ENCODE data around the gene KIAA0753. TPM values are rescaled to one million over a fixed set of nuclear protein-coding genes. Genes with fewer than 3 reads are reported as not detected.
"Not testable (repeated sequence)": the region's sequence is repeated elsewhere in the genome, so short reads cannot be mapped to it uniquely, and the experiment has no call there.

KIAA0753 gene
- total RNA-seq, 4 donors from 2014 or later: 14.7 to 36.3 (median 23.3) TPM

DNA sequence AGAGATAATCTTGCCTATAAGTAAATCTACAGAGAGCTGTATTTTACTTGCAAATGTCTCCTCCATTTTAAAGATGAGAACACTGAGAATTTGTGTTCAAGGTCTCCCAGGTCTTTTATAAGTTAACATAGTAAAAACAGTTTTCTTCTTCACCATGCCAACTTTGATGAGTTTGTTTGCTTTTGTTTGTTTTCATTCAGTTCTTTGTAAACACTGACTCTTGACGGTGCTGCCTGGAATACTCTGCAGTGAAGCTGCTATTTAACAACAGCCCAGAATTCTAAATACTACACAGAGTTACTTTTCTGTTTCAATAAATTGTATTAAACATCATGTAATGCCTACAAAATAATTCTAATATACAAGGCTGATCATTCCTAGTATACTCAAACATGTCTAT lies 42.8 kb downstream of the KIAA0753 start:
- H3K27me3 ChIP-seq: no peaks in the 10 kb centered on the region
- no peaks in the 10 kb centered on the region for H3K9me3 ChIP-seq
- H3K27ac ChIP-seq: no peak overlapping the region
- DNase-seq: no peak
- peaks cover 0 to 57% (median 0%) of the 10 kb centered on the region in 3 donors for H3K36me3 ChIP-seq
- no peak overlapping the region for H3K4me3 ChIP-seq
- H3K4me1 ChIP-seq: peaks cover 0 to 17% (median 0%) of the 10 kb centered on the region in 4 donors
- TF ChIP-seq, protein P1, sequence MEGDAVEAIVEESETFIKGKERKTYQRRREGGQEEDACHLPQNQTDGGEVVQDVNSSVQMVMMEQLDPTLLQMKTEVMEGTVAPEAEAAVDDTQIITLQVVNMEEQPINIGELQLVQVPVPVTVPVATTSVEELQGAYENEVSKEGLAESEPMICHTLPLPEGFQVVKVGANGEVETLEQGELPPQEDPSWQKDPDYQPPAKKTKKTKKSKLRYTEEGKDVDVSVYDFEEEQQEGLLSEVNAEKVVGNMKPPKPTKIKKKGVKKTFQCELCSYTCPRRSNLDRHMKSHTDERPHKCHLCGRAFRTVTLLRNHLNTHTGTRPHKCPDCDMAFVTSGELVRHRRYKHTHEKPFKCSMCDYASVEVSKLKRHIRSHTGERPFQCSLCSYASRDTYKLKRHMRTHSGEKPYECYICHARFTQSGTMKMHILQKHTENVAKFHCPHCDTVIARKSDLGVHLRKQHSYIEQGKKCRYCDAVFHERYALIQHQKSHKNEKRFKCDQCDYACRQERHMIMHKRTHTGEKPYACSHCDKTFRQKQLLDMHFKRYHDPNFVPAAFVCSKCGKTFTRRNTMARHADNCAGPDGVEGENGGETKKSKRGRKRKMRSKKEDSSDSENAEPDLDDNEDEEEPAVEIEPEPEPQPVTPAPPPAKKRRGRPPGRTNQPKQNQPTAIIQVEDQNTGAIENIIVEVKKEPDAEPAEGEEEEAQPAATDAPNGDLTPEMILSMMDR (IDR thresholded peaks at IDR 0.05): no peak
- no peak for TF ChIP-seq POLR2A (IDR thresholded peaks at IDR 0.05)

DNA sequence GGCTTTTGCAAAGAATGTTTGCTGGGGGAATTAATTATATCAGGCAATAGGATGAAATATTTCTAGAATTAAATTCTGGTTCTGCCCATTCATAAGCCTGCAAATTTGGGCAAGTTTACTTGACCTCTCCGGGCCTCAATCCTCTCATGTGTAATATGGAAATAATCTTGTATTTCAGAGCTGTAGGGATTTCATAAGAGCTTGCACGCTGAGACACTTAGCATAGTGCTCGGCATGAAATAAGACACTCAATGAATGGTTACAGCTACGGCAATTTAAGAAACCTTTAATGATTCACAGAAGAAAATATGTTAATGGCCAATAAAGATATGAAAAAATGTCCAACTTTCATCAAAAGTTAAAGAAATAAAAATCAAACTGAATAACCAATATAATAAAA lies 43.6 kb downstream of the KIAA0753 start:
- no peak for TF ChIP-seq POLR2A (IDR thresholded peaks at IDR 0.05)
- TF ChIP-seq, protein P1 (IDR thresholded peaks at IDR 0.05): no peak
- H3K36me3 ChIP-seq: peaks cover 0 to 53% (median 0%) of the 10 kb centered on the region in 3 donors

DNA sequence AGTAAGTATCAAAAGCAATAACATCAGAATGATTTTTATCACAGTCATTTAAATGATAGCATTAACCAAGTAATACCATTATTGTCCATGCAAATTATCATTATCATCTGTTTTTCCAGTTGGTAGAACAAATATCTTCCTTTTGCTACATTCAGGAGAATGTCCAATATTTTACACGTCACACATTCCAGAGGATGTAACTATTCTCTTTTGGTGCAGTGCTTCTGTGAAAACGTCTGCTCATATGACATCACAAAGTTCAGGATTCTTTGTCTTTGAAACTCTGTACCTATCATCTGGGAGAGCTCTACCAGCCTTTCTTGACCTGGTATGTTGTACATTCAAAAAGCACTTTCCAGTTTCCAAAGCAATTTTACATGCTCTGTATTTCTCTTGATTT lies 44.0 kb downstream of the KIAA0753 start:
- TF ChIP-seq, protein P1 (IDR thresholded peaks at IDR 0.05): no peak
- no peak for TF ChIP-seq POLR2A (IDR thresholded peaks at IDR 0.05)
- DNase-seq: no peak
- Histone ChIP-seq H3K27me3 (no peaks in the 10 kb centered on the region), H3K36me3 (peaks cover 0 to 57% (median 0%) of the 10 kb centered on the region in 3 donors), H3K9me3 (no peaks in the 10 kb centered on the region), H3K4me3 (no peak overlapping the region), H3K27ac (no peak overlapping the region), H3K4me1 (peaks cover 0 to 17% (median 0%) of the 10 kb centered on the region in 4 donors)

More for the DNA sequence above, 43.6 kb downstream of the KIAA0753 start:
- H3K27ac ChIP-seq: no peak overlapping the region
- DNase-seq: no peak
- no peaks in the 10 kb centered on the region for H3K9me3 ChIP-seq
- peaks cover 0 to 17% (median 0%) of the 10 kb centered on the region in 4 donors for H3K4me1 ChIP-seq
- no peaks in the 10 kb centered on the region for H3K27me3 ChIP-seq
- no peak overlapping the region for H3K4me3 ChIP-seq

DNA sequence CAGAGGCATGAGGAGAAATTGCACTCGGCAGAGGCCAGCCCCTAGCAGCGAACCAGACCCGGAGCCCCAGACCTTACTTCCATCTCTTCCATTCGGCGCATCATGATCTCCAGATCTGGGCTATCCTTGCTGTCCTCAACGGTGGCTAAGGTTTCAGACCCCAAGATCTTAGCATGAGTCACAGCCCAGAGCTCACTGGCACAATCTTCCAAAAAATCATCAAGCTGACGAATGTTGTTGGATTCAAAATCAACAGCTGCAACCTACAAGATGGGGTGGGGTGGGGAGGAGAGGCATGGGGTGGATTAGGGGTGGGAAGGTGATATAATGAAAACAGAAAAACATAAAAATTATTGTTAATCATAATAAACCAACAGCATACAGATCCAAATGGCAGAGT lies 44.4 kb downstream of the KIAA0753 start:
- Histone ChIP-seq H3K4me3 (no peak overlapping the region), H3K36me3 (peaks cover 0 to 57% (median 0%) of the 10 kb centered on the region in 3 donors), H3K27ac (no peak overlapping the region), H3K4me1 (peaks cover 0 to 17% (median 0%) of the 10 kb centered on the region in 4 donors), H3K9me3 (no peaks in the 10 kb centered on the region), H3K27me3 (no peaks in the 10 kb centered on the region)
- TF ChIP-seq, protein P1 (IDR thresholded peaks at IDR 0.05): no peak
- no peak for TF ChIP-seq POLR2A (IDR thresholded peaks at IDR 0.05)
- DNase-seq: no peak

DNA sequence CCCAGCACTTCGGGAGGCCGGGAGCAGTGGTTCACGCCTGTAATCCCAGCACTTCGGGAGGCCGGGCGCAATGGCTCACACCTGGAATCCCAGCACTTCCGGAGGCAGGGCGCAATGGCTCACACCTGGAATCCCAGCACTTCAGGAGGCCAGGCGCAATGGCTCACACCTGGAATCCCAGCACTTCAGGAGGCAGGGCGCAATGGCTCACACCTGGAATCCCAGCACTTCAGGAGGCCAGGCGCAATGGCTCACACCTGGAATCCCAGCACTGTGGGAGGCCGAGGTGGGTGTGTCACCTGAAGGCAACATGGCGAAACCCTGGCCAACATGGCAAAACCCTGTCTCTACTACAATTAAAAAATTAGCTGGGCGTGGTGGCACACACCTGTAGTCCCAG lies 47.1 kb downstream of the KIAA0753 start:
- DNase-seq, H3K4me3 ChIP-seq, H3K27me3 ChIP-seq, H3K9me3 ChIP-seq, H3K27ac ChIP-seq, H3K4me1 ChIP-seq: not testable (repeated sequence)
- peaks cover 0 to 79% (median 3%) of the 10 kb centered on the region in 3 donors for H3K36me3 ChIP-seq

DNA sequence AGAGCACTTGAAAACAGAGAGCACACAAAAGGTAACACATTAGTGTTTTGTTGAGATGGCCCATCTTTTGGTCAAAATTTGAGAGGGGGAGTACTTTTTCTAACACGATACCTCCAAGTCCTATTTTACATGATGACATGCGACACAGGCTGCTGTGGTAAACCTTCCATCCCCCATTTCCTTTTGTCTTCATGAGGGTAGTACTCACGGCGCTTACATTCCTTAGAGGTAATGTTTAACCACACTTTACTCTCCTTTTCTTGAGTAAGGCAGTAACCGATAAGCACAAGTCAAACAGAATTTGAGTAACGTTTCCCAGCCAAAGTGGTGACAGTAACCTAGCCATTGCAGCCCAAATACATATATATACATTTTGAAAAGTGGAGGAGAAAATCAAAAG lies 48.3 kb downstream of the KIAA0753 start:
- no peak overlapping the region for H3K27ac ChIP-seq
- no peak for DNase-seq
- H3K4me1 ChIP-seq: no peaks in the 10 kb centered on the region
- no peaks in the 10 kb centered on the region for H3K27me3 ChIP-seq
- peaks cover 0 to 86% (median 3%) of the 10 kb centered on the region in 3 donors for H3K36me3 ChIP-seq
- TF ChIP-seq POLR2A (IDR thresholded peaks at IDR 0.05): no peak
- TF ChIP-seq, protein P1 (IDR thresholded peaks at IDR 0.05): no peak
- H3K9me3 ChIP-seq: no peaks in the 10 kb centered on the region
- no peak overlapping the region for H3K4me3 ChIP-seq

Data from Peyer's patch (tissue), 4 donors.